ENCODE results near the gene CTXN2.

The CTXN2 gene

DNA sequence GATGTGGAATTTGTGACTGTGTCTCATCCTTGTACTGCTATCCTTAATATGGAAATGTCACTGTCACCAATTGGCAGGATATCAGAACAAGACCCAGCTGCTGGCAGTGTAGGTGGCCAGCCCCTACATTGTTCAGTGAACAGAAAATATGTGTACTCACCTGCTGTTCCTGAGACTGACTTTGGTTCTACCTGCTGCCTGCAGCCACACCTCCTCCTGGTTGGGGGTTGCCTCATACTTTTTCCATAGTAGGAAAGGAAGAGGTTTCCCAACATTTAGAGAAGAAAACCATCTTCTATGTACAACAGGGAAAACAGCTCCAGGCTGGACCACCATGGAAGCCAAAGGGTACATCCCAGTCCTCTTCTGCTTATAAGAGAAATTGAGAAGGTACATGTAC is 50.5 kb downstream of the CTXN2 start:
- TF ChIP-seq, protein P1, sequence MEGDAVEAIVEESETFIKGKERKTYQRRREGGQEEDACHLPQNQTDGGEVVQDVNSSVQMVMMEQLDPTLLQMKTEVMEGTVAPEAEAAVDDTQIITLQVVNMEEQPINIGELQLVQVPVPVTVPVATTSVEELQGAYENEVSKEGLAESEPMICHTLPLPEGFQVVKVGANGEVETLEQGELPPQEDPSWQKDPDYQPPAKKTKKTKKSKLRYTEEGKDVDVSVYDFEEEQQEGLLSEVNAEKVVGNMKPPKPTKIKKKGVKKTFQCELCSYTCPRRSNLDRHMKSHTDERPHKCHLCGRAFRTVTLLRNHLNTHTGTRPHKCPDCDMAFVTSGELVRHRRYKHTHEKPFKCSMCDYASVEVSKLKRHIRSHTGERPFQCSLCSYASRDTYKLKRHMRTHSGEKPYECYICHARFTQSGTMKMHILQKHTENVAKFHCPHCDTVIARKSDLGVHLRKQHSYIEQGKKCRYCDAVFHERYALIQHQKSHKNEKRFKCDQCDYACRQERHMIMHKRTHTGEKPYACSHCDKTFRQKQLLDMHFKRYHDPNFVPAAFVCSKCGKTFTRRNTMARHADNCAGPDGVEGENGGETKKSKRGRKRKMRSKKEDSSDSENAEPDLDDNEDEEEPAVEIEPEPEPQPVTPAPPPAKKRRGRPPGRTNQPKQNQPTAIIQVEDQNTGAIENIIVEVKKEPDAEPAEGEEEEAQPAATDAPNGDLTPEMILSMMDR (conservative IDR thresholded peaks at IDR 0.05) = no peak
- no peak overlapping the region for H3K27ac ChIP-seq

DNA sequence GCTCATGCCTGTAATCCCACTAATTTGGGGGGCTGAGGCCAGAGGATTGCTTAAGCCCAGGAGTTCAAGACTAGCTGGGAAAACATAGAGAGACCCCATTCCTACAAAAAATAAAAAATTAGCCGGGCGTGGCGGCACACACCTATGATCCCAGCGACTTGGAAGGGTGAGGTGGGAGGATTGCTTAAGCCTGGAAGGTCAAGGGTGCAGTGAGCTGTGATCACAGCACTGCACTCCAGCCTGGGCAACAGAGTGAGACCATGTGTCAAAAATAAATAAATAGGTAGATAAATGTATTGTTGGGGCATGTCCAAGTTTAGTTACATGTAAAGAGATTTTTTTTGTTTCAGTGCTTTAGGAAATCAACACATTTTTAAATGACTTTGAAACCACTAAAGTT is 51.1 kb downstream of the CTXN2 start:
- TF ChIP-seq, protein P1 (conservative IDR thresholded peaks at IDR 0.05) = no peak
- H3K27ac ChIP-seq = no peak overlapping the region

DNA sequence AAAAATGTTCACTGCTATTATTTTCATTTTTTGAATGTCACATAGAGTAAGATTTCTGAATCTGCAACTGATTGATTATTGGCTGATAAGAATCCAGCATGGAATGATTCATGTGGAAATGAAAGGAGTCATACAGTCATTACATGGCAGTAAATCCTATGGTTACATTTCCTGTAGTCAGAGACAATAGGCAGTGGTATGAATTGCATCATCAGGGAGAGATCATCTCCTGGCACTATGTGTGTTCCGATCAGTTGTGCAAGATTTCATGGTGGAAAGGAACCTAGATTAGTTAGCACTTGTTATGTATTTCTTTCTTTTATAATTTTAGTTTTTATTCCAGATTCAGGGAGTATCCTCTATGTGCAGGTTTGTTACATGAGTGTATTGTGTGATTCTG is 53.5 kb downstream of the CTXN2 start:
- H3K27ac ChIP-seq = no peak overlapping the region
- TF ChIP-seq, protein P1 (conservative IDR thresholded peaks at IDR 0.05) = no peak

GRCh38 chr15:48248414-48248813 is 56.9 kb downstream of the CTXN2 start:
- TF ChIP-seq, protein P1 (conservative IDR thresholded peaks at IDR 0.05) = no peak

DNA sequence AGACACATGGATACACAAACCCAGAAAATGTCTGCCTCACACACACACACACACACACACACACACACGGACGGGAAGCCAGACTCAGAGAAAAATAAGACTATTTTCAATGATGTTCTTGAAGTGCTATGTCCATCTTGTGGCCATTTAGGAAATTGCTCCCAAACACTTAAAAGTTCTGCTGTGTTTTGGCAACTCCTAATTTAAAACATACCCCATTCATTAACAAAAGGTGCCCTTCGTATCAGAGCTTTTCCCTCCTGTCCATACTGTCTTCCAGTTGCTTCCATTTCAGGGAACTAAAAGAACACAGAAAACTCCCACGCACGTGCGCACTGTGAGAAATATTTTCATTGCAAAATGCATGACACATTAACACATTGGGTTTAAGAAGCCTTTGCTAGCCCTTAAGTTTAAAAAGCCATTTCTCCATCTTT is 59.2 kb downstream of the CTXN2 start:
- TF ChIP-seq, protein P1 (conservative IDR thresholded peaks at IDR 0.05) = peak; percentile 85
- no peak overlapping the region for H3K27ac ChIP-seq

More at GRCh38 chr15:48248414-48248813, 56.9 kb downstream of the CTXN2 start:
- no peak overlapping the region for H3K27ac ChIP-seq

GRCh38 chr15:48253172-48253571 is 61.7 kb downstream of the CTXN2 start:
- TF ChIP-seq, protein P1 (conservative IDR thresholded peaks at IDR 0.05) = no peak

More at GRCh38 chr15:48253172-48253571, 61.7 kb downstream of the CTXN2 start:
- H3K27ac ChIP-seq = no peak overlapping the region

Data from VCaP (cell line).